GM18498 (cell line): ENCODE results near the gene LANCL1.

Source experiments
- ATAC-seq: cut with Tn5 transposase; IDR thresholded peaks from one replicate; pipeline ENCODE4 v1.9.1; 2021; ENCODE audit warnings: mild to moderate bottlenecking, moderate library complexity; ENCODE audit not compliant: unreplicated experiment

The LANCL1 gene

GRCh38 chr2:210476194-210477128 is at the start of gene LANCL1:
Gene LANCL1 (minus strand): TSS chr2:210476759. CDS start chr2:210476396, 363 bp downstream.
- ATAC-seq: peak; percentile 100

- ATAC-seq: no peak
Observed at GRCh38 chr2:210524533-210524932, 48.0 kb upstream of the LANCL1 start.

- ATAC-seq: no peak
Observed at GRCh38 chr2:210523650-210524289, 47.2 kb upstream of the LANCL1 start.

- no peak for ATAC-seq
Observed at GRCh38 chr2:210522399-210522798, 45.8 kb upstream of the LANCL1 start.

- no peak for ATAC-seq
Observed at GRCh38 chr2:210519594-210519993, 43.0 kb upstream of the LANCL1 start.

- no peak for ATAC-seq
Observed at GRCh38 chr2:210517264-210517663, 40.7 kb upstream of the LANCL1 start.

- no peak for ATAC-seq
Observed at GRCh38 chr2:210515911-210516310, 39.4 kb upstream of the LANCL1 start.

GRCh38 chr2:210503725-210504191 is 27.2 kb upstream of the LANCL1 start:
- ATAC-seq: no peak

GRCh38 chr2:210503001-210503623 is 26.6 kb upstream of the LANCL1 start:
- ATAC-seq: peak; percentile 85

- peak; percentile 64 for ATAC-seq
Observed at GRCh38 chr2:210496512-210496911, 20.0 kb upstream of the LANCL1 start.

GRCh38 chr2:210493528-210493927 is 17.0 kb upstream of the LANCL1 start:
- ATAC-seq: no peak

- no peak for ATAC-seq
Observed at GRCh38 chr2:210481601-210482175, 5.1 kb upstream of the LANCL1 start.

- no peak for ATAC-seq
Observed at GRCh38 chr2:210480764-210481163, 4.2 kb upstream of the LANCL1 start.

GRCh38 chr2:210480079-210480478 is 3.5 kb upstream of the LANCL1 start:
- no peak for ATAC-seq

GRCh38 chr2:210478661-210479060 is 2.1 kb upstream of the LANCL1 start:
- no peak for ATAC-seq

GRCh38 chr2:210477496-210477895 is 937 bp upstream of the LANCL1 start:
- no peak for ATAC-seq

- no peak for ATAC-seq
Observed at GRCh38 chr2:210475706-210476105, 853 bp downstream of the LANCL1 start.

GRCh38 chr2:210474776-210475175 is 1.8 kb downstream of the LANCL1 start:
- ATAC-seq: no peak

- peak; percentile 45 for ATAC-seq
Observed at GRCh38 chr2:210461401-210461800, 15.2 kb downstream of the LANCL1 start.

- ATAC-seq: peak; percentile 67
Observed at GRCh38 chr2:210460322-210461227, 16.0 kb downstream of the LANCL1 start.
